ENCODE measurements around the gene KAT2B. TPM values are rescaled to one million over a fixed set of nuclear protein-coding genes. Genes with fewer than 3 reads are reported as not detected.

The KAT2B gene
- total and polyA plus RNA-seq, 2 donors (not counting 1 experiment from before 2014, with no cell fraction given), result 21.7 to 57.5 TPM

DNA sequence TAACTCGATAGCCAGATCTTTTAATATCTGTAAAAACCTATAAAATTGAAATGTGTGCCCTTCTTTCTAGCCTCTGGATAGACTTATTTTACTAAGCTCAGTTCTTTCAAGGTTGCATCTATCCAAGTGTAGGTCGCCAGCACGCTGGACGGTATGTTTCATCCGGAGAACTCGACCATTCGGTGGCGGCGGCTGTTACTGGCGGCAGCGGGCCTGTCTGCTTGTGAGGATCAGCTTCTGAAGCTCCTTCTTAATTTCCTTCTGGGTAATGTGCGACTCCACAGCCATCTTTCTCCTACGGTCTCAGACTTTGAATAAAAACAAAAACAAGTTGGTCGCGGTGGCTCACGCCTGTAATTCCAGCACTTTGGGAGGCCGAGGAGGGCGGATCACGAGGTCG is 32.3 kb upstream of the KAT2B start:
- H3K36me3 ChIP-seq (replicated peaks in 1 of 2; ENCODE audit: control extremely low read depth in 1 of 2, control insufficient read depth in 1 of 2, extremely low read depth in 1 of 2, insufficient read depth in 2 of 2, low read length in 1 of 2), result no peaks in the 10 kb centered on the region
- no peak overlapping the region for H3K4me3 ChIP-seq (ENCODE audit: control extremely low read depth in 1 of 5, extremely low read depth in 1 of 5, insufficient read depth in 1 of 5, low read depth in 2 of 5, low read length in 4 of 5)

DNA sequence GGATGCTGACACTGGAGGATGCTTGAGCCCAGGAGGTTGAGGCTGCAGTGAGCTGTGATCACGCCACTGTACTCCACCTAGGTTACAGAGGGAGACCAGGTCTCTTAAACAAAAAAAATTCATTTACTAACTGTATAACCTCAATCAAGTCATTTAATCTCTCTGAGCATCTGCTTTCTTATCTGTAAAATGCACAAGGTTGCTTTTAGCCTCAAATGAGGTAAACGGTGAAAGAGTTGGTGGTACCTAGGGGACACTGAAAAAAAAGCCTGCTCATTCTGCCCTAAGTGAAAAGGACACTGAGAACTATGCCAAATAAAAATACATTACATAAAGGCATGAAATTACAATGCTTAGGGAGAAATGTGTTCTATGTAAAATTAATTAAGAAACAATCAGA is 31.6 kb upstream of the KAT2B start:
- H3K27ac ChIP-seq (ENCODE audit: low read length in 2 of 2), result no peak overlapping the region
- no peak overlapping the region for H3K9ac ChIP-seq (ENCODE audit: low read length)
- POLR2A ChIA-PET, result no interaction called here
- intact Hi-C loops (cut with micrococcal nuclease), result no loop called here
- CTCF ChIA-PET, result no interaction called here
- H3K36me3 ChIP-seq (replicated peaks in 1 of 2; ENCODE audit: control extremely low read depth in 1 of 2, control insufficient read depth in 1 of 2, extremely low read depth in 1 of 2, insufficient read depth in 2 of 2, low read length in 1 of 2), result no peaks in the 10 kb centered on the region
- H3K4me3 ChIP-seq (ENCODE audit: control extremely low read depth in 1 of 5, extremely low read depth in 1 of 5, insufficient read depth in 1 of 5, low read depth in 2 of 5, low read length in 4 of 5), result no peak overlapping the region
- H3K4me1 Mint-ChIP-seq, result no peaks in the 10 kb centered on the region
- TF ChIP-seq EZH2 (IDR thresholded peaks at IDR 0.05; ENCODE audit: borderline replicate concordance, insufficient read depth, low read depth, low read length, poor library complexity, severe bottlenecking), result no peak
- TF ChIP-seq, protein P1, sequence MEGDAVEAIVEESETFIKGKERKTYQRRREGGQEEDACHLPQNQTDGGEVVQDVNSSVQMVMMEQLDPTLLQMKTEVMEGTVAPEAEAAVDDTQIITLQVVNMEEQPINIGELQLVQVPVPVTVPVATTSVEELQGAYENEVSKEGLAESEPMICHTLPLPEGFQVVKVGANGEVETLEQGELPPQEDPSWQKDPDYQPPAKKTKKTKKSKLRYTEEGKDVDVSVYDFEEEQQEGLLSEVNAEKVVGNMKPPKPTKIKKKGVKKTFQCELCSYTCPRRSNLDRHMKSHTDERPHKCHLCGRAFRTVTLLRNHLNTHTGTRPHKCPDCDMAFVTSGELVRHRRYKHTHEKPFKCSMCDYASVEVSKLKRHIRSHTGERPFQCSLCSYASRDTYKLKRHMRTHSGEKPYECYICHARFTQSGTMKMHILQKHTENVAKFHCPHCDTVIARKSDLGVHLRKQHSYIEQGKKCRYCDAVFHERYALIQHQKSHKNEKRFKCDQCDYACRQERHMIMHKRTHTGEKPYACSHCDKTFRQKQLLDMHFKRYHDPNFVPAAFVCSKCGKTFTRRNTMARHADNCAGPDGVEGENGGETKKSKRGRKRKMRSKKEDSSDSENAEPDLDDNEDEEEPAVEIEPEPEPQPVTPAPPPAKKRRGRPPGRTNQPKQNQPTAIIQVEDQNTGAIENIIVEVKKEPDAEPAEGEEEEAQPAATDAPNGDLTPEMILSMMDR (IDR thresholded peaks at IDR 0.05), result no peak
- no CpG with 5 or more reads among the region's 2 CpGs for WGBS (ENCODE audit: insufficient coverage)
- DNase-seq, result no peak
- no peaks in the 10 kb centered on the region for H3K4me1 ChIP-seq (ENCODE audit: control insufficient read depth in 2 of 2, insufficient read depth in 2 of 2, low read length in 2 of 2)
- ATAC-seq (ENCODE audit: low read depth), result no peak
- no peaks in the 10 kb centered on the region for H3K27me3 ChIP-seq (replicated peaks in 1 of 4; ENCODE audit: control extremely low read depth in 1 of 4, control insufficient read depth in 3 of 4, insufficient read depth in 4 of 4, low read length in 3 of 4)
- no peak overlapping the region for H3K27ac Mint-ChIP-seq
- H2AFZ ChIP-seq (ENCODE audit: insufficient read depth, low read depth, low read length, poor library complexity, severe bottlenecking), result no peak overlapping the region
- no peak overlapping the region for H3K4me3 Mint-ChIP-seq
- no peaks in the 10 kb centered on the region for H3K9me3 Mint-ChIP-seq (ENCODE audit: insufficient read depth)
- H3K27me3 Mint-ChIP-seq, result no peaks in the 10 kb centered on the region
- H3K9me3 ChIP-seq (ENCODE audit: control extremely low read depth in 1 of 3, control insufficient read depth in 2 of 3, insufficient read depth in 1 of 3, low read length in 2 of 3), result no peaks in the 10 kb centered on the region
- no peak overlapping the region for H3K4me2 ChIP-seq (replicated peaks; ENCODE audit: low read depth, low read length, poor library complexity, severe bottlenecking)
- no peaks in the 10 kb centered on the region for H3K79me2 ChIP-seq (ENCODE audit: control insufficient read depth, insufficient read depth, low read length)
- H4K20me1 ChIP-seq (ENCODE audit: control insufficient read depth, insufficient read depth, low read length, poor library complexity, severe bottlenecking), result no peaks in the 10 kb centered on the region

More for the DNA sequence above, 32.3 kb upstream of the KAT2B start:
- WGBS (ENCODE audit: insufficient coverage), result 97% methylated on average over 15 of the region's 20 CpGs
- no peaks in the 10 kb centered on the region for H3K27me3 Mint-ChIP-seq
- TF ChIP-seq EZH2 (IDR thresholded peaks at IDR 0.05; ENCODE audit: borderline replicate concordance, insufficient read depth, low read depth, low read length, poor library complexity, severe bottlenecking), result no peak
- TF ChIP-seq, protein P1 (IDR thresholded peaks at IDR 0.05), result no peak
- no peaks in the 10 kb centered on the region for H3K4me1 Mint-ChIP-seq
- Histone ChIP-seq H3K9me3 (ENCODE audit: control extremely low read depth in 1 of 3, control insufficient read depth in 2 of 3, insufficient read depth in 1 of 3, low read length in 2 of 3) (no peaks in the 10 kb centered on the region), H3K9ac (ENCODE audit: low read length) (no peak overlapping the region), H3K79me2 (ENCODE audit: control insufficient read depth, insufficient read depth, low read length) (no peaks in the 10 kb centered on the region), H3K27ac (ENCODE audit: low read length in 2 of 2) (no peak overlapping the region), H4K20me1 (ENCODE audit: control insufficient read depth, insufficient read depth, low read length, poor library complexity, severe bottlenecking) (no peaks in the 10 kb centered on the region), H3K4me2 (replicated peaks; ENCODE audit: low read depth, low read length, poor library complexity, severe bottlenecking) (no peak overlapping the region), H2AFZ (ENCODE audit: insufficient read depth, low read depth, low read length, poor library complexity, severe bottlenecking) (no peak overlapping the region), H3K27me3 (replicated peaks in 1 of 4; ENCODE audit: control extremely low read depth in 1 of 4, control insufficient read depth in 3 of 4, insufficient read depth in 4 of 4, low read length in 3 of 4) (no peaks in the 10 kb centered on the region), H3K4me1 (ENCODE audit: control insufficient read depth in 2 of 2, insufficient read depth in 2 of 2, low read length in 2 of 2) (no peaks in the 10 kb centered on the region)
- H3K9me3 Mint-ChIP-seq (ENCODE audit: insufficient read depth), result no peaks in the 10 kb centered on the region
- CTCF ChIA-PET, result no interaction called here
- H3K4me3 Mint-ChIP-seq, result no peak overlapping the region
- POLR2A ChIA-PET, result no interaction called here
- ATAC-seq (ENCODE audit: low read depth) (no peak), DNase-seq (no peak)
- no peak overlapping the region for H3K27ac Mint-ChIP-seq
- intact Hi-C loops (cut with micrococcal nuclease), result no loop called here

Data from B cell (primary cell).